HUDEP-2 (cell line): ENCODE results near the gene GPC6.

ENCODE experiments used
- DNase-seq, 76 experiments: peaks; one replicate each; lab custom pipeline; 2025; ENCODE audit not compliant: unreplicated experiment in 76 of 76; lab: John Stamatoyannopoulos, UW

The GPC6 gene

DNA sequence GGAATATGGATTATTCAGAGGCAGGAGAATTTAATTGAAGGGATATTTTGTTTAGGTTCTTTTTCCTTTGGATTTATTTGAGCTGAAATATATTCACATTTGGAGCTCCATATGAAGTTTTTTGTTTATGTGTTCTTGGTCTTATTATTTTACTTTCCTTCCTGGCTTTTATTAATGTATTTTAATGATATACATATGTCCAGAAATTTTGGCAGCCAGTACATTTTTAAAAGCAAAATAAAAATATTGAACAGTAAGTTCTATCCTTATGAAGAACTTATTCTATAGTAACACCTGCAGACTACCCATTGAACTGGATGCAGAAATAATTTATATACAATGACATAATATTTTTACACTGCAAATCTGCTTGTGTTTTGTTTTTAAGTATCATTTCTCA lies 323.6 kb downstream of the GPC6 start:
- DNase-seq, result no peak

DNA sequence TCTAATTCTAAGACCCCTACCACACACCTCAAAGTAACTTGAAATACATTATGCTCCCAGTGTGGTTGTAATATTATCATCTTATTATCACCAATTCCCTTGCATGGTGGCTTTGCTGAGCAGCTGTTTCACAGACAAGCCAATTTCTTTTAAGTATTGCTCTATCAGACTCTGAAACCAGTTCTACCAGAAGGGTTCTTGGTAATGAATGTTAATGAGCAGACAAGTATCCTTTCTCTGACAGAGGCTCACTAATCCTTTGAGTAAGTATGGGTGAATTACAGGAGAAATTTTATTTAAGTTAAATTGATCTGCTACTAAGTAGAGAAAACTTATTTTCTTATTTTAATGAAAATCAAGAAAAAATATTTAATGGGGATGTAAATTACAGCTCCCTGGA lies 326.0 kb downstream of the GPC6 start:
- no peak for DNase-seq

DNA sequence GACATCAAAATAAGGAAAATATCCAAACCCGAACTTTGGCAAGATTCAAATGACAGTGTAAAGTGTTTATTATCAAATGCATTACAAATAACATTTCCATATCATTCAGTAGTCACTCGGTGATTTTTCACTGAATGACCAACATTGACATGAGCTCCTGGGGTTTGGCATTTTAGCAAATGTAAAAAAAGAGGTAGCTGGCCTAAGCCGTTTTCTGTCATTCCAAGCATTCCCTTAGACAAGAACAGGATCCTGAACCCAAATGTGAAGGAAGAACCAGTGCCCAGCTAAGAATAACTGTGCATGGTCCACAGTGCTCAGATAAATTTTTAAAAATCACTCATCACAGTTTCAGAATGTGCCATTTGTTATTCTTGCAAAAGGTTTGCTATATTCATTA lies 327.9 kb downstream of the GPC6 start:
- DNase-seq, result no peak

DNA sequence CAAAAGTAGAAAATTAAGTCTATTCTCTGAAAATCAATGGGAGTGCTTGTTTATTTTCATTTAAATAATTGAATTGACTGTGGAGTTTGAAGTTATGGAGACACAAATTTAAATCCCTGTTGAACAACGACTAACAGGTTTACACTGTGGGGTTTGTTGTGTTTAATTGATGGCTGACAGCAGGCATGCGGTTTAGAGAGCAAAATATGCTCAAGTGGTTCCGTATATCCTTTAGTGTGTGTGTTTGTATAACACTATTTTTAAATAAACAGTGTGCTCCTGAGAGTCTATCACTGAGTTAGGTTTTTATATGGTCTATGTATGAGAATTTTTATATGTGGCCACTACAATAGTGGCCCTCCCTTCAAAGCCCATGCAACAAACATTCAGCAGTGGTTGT lies 332.0 kb downstream of the GPC6 start:
- DNase-seq, result no peak

DNA sequence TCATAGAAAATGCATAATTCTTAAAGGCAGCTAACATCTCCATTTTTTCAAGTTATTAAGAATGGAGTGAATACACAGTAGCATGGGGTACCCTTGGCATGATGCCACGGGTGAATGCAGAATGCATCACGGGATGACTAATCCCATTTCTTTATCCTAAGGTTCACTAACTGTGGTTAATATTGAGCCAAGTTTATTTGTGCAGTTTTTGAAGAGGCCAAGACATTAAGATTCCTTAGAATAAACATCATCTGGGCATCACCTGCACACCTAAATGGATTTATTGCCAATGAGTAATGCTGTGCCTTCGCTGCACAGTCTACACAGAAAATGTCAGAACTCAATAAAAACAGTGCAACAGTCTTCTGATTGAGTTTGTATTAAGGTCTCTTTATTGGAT lies 333.1 kb downstream of the GPC6 start:
- DNase-seq, result no peak

DNA sequence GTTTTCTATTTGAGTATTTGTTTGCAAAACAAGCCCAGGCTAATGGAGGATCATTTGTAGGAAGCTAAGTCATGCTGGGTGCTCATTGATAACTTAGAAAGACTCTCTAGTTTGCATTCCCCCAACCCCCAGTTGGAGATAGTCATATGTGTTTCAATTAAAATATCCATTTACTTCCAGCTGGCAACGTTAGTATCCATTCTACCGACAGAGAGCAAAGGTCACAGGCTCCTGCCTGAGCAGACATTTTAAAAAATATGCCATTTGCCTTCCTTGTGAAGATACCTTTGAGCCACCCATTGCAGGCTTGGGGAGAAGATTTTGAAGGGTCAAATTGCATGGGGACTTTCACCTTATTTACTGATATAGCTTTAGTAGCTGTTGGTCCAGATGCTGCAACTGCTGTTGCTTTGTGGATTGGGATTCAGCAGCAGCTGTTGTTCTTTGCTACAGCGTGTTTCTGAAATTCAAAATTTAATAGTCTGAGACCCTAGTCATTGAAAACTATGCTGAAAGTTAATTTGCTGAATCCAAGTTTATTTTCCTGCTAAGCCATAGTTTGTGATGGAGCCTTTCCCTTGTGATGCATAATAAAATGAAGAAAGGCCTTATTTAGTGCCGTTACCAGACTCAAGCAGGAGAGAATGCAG lies 335.1 kb downstream of the GPC6 start:
- no peak for DNase-seq

DNA sequence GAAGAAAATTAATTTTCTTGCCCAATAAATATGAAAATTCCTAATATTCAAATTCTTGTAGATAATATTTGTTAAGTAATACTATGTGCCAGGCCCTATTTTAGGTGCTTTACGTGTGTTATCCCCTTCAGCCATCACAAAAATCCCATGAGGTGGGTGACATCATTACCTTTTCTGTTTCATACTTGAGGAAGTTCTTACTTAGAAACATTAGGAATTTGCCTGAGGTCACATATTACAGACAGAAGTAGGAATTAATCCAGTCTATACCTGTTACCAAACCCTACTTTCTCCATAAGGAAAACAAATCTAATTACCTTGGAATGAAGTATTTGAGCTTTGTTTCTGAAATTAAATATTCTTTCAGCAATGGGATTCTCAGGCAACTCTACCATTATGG lies 336.1 kb downstream of the GPC6 start:
- DNase-seq, result no peak

DNA sequence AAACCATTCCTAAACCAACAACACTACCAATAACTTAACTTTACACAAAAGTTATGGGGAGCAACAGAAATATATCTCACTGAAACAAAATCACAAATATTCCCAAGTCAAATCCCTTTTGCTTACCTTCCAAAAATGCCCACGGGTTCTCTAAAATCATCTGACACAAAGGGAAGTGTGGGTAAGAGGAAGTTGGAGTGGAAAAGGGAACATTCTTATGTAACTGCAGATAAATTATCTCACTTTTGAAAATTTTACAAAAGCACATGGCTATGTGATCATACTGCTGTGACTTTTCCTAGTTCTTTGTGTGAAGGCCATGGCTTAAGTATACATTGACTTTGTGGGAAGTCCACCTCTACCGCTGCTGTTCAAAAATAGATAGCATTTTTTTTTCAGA lies 350.5 kb downstream of the GPC6 start:
- no peak for DNase-seq

DNA sequence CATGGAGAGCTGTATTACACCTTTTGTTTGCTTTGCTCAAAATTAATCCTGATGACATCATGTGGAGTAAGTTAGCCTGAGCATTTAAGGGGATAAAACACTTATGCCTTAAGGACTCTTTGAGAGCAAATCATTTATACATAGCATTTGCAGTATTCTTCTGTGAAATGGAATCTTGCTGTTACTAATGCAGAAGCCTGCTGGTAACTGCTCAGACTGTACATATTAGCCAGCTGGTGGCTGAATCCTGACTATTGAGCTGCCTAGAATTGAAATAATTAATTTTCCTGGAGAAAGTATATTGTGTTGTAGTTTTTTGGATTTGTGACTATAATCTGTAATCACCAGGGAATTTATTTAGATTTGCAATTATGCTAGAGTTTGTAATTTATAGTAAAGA lies 363.2 kb downstream of the GPC6 start:
- DNase-seq, result no peak

DNA sequence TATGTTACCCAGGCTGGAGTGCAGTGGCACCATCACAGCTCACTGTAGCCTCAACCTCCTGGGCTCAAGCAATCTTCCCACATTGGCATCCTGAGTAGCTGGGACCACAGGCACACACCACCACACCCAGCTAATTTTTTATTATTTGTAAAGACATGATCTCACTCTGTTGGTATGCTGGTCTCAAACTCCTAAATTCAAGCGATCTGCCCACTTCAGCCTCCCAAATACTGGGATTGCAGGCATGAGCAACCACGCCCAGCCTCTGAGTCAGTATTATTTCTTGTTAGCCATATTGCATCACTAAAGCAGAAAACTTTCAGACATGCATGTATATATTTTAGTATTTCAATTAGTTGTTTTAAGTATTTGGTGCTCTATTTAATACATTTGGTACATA lies 376.4 kb downstream of the GPC6 start:
- DNase-seq, result no peak

DNA sequence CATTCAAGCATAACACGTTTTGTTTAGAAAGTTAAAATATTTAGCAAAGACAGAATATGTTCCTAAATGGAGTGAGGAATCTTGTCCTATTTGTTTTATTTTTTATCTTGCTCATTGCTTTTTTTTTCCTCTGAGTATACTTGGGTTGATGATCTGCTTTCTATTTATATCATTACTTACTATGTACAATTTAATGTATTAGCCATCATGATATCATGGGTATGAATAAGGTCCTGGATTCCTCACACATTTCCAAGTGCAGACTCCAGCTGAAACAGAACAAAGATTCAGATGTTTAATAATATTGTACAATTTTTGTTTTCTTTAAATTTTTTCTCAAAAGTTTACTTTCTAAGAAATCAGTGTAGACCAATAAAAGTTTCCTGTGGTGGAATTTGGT lies 388.2 kb downstream of the GPC6 start:
- no peak for DNase-seq

DNA sequence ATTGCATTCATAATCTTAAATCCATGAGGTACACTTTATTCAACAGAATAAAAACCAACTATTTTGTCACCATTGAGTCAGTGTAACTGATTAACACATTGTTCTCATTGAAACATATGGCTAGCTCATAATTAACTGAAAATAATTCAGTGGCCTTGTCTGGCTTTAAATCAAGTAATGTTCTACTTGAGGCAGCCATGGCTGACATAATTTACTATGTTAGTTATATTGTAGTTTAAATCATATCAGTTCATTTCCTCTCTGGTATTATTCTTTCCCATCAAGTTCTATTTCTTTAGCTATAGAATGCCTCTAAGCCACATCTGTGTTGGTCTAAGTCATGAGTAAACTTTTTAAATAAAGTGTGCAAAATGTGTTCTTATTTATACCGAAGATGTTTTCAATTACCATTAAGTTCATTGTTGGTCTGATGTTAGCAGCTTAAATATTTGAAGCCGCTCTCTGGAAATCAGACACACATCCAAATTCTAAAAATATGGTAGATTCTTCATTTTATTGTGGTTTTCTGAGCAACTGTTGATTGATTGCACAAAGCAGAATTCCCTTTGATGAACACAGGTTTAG lies 393.7 kb downstream of the GPC6 start:
- DNase-seq, result no peak

DNA sequence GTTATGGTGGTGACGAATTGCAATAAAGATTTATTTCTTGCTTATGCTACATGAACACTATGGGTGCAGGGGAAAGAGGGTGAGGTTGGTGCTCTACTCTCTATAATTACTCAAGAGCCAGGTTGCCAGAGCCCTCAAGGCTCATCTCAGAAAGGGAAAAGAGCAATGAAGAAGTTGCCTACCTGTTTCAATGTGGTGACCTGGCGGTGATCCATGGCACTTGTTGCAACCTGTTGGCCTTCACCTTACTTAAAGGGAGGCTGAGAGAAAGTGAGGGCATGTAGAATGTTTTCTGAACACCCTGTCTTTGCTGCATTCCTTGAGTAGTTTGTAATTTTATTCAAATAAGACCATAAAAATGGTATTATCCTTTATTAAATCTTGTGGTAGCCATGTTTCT lies 394.4 kb downstream of the GPC6 start:
- no peak for DNase-seq

DNA sequence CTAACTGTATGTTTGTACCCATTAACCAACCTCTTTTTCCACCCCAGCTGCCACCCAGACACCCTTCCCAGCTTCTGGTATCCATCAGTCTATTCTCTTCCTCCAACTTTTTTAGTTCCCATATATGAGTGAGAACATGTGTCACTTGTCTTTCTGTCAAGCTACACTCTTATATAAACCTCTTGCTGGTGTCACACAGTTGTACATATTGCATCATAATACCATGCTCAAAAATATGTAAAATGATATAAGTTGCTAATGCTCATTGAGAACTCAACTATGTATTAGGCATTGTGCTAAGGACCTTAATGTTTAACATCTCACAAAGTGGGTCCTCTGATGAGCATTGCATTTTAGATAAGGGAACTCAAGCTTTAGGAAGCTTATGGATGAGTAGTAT lies 395.4 kb downstream of the GPC6 start:
- no peak for DNase-seq

DNA sequence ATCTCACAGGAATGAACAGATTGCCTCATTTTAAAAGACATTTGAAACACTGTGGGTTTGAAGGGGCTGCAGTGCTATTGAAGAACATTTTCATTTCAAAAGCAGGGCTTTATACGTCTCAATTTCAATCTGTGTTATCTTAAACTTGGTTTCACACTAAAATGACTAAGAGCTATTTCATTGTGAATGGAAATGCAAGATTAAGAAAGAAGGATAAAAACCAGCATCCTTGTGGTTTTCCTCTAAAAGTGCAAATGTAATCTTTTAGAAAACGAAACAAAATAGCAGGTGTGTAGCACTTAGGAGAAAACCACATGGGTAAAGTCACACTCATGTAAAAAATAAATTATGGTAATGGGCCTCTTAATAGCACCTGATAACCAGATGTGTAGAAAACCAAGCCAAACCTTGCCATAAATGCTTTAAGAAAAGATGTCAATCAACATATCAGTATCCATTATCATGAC lies 397.7 kb downstream of the GPC6 start:
- DNase-seq, result no peak

DNA sequence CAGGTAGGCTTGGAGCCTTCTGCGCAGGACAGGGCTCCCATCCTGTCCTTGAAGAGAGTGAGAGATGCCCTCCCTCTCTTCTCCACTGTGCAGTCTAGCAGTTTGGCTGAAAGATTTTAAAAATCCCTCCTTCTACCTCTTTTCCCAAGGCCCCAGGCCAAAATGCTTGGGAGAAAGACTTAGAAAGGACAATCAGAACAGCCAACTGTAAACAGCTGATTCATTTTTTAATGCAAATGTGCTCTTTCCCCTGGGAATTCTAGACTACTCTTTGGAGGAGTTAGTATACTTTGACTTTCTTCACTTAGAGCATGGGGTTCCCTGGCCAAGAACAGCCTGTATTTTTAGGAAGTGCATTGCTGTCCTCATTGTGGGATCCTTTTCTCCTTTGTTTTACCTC lies 398.9 kb downstream of the GPC6 start:
- DNase-seq, result no peak

DNA sequence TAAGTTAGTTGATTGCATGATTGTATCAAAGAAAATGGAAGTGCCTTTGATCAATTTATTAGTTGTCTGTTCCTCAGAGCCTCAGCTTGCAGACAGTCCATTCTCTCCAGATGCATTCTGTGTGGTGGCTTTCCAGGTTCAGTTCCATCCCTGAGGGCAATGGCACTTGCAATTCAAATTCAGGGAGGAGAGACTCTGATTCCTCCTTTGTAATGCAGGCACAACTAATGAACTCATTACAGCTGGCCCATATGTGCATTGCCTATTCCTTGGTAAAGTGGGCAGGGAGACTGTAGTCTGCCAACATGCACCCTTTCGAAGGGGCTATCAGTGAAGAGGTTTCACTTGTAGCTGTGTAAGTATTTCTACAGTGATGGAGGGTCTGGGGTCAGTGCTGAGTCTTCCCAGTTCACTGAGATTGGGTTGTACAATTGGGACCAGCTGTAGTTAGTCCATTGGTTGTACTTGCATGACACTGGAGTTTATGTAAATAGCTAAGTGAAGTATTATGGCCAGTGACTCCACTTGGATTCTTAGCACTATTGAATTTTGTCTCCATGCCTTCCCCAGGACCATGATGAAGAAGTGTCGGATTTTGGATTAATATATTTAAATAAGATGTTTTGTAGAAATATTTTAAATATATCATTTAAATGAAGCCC lies 401.7 kb downstream of the GPC6 start:
- DNase-seq, result no peak

DNA sequence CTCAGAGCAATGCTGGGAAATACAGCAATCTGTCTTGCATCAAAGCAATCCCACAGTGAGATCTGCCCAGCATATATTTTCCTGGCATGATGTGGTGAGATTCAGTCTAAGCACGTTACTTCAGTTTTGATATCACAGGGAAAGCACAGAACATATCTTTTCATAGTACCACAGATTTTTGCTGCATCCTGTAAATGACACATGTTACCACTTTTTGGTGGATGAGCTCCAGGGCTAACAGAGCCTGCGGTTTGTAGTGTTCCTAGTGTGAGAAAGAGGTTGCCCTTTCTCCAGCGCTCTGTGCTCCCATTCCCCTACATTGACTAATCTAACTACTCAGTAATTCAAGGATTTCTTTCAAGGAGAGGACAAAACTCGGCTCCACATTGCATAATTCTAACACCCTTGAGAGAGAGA lies 409.0 kb downstream of the GPC6 start:
- no peak for DNase-seq

DNA sequence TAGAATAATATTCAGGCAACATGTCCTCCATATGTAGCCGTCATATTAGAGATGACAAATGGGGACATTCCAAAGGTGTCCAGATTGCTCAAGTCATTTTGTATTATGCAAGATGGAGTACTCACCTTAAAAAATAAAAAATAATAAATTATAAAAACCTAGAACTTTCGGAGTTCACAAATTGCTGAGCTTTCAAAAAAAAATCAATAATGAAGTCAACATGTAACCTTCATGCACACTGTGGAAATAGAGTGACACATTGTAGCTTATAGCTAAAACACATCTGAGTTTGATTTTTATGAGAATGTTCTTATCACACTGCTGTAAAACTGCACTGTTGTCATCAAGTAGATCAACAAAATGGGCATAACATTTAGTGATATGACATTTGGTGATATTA lies 411.2 kb downstream of the GPC6 start:
- no peak for DNase-seq

DNA sequence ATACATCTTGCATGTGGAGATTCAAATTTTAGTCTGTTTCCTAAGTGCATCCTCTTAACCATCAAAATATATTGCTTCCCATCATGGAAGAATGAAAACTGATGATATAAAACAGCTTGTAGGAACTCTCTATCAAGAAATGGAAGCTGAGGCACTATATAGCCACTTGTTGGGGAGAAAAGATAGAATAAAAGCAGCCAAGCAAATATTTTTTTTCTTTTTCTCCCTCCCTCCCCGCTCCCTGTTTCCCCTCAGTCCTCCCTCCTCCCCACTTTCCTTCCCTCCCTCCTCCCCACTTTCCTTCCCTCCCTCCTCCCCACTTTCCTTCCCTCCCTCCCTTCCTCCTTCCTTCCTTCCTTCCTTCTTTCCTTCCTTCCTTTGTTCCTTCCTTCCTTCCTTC lies 413.8 kb downstream of the GPC6 start:
- no peak for DNase-seq

DNA sequence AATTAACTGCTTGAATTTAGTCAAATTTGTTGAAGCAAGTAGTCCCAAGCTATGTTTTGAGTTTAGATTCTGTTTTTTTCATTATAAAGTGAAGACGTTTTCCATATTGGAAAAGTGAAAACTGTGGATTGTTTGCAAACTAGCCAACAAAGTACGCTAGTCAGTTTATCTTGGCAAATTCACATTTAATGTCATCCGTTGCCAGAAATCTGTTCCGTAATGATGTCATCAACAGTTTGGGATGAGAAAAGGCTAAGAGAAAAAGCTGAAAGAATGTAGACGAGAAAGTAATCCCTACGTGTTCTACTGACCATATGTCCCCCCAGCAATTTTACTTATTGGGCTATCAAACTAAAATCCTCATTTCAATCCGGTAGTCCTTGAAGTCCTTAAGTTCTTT lies 419.6 kb downstream of the GPC6 start:
- DNase-seq, result no peak

DNA sequence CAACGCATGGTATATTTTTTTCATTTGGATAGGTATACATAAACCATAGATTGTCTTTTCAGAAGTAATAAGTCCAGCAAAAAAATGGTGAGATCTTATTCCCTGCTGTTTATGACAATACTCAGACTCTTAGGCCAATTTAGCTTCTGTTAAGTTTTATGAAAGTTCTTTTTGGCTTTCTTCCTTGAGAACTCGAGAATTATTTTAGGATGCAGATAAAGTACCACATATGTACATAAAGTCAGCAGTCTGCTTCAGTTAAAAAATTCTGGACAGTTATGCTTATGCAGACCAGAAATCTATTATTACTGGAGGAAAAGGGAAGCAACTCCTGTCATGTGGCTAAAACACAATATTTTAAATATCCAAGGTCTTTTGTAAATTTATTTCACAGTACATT lies 422.9 kb downstream of the GPC6 start:
- no peak for DNase-seq
